ENCODE results near the gene WDR37.

GRCh38 chr10:1033601-1034000 lies 22.6 kb upstream of the WDR37 start:
- TF ChIP-seq EZH2phosphoT487 (IDR thresholded peaks at IDR 0.05; ENCODE audit: insufficient read depth, low read depth) (no peak), EZH2 (IDR thresholded peaks at IDR 0.05; ENCODE audit: insufficient read depth, poor library complexity, severe bottlenecking) (no peak)

Measured in GM23248 (cell line).